Peyer's patch (tissue), 4 donors: Measurements from ENCODE around the gene PHKB. TPM values are rescaled to one million over a fixed set of nuclear protein-coding genes. Genes with fewer than 3 reads are reported as not detected.
"Not testable (repeated sequence)": the region's sequence is repeated elsewhere in the genome, so short reads cannot be mapped to it uniquely, and the experiment has no call there.

Source experiments
- DNase-seq, 3 donors: peaks; one replicate each; pipeline ENCODE4 v3.0.0-alpha.2; 2017 to 2019
- H3K27ac ChIP-seq, 4 donors: fragments of 200-600 bp; sonication (generic); one replicate each; pipeline ENCODE4 v1.5.1; 2016 to 2019
- H3K27me3 ChIP-seq, 2 donors: fragments of 200-600 bp; sonication (generic); one replicate each; pipeline ENCODE4 v1.5.1; 2019
- H3K36me3 ChIP-seq, 3 donors: fragments of 200-600 bp; sonication (generic); one replicate each; pipeline ENCODE4 v1.5.1; 2016 to 2019
- H3K4me1 ChIP-seq, 4 donors: fragments of 200-600 bp; sonication (generic); one replicate each; pipeline ENCODE4 v1.5.1; 2016 to 2019
- H3K4me3 ChIP-seq, 4 donors: fragments of 200-600 bp; sonication (generic); 1 replicate in 3 of 4; 2 replicates in 1 of 4; pipeline ENCODE4 v1.5.1; 2016 to 2019; ENCODE audit warnings: mild to moderate bottlenecking in 1 of 4
- H3K9me3 ChIP-seq, 4 donors: fragments of 200-600 bp; sonication (generic); one replicate each; pipeline ENCODE4 v1.5.1; 2016 to 2019; ENCODE audit warnings: mild to moderate bottlenecking in 1 of 4
- CTCF ChIP-seq, 6 experiments: fragments of 450-650 bp in 4 of 6; fragments of 200-600 bp in 2 of 6; sonication (generic) in 1 of 6; IDR thresholded peaks; one replicate each; pipeline ENCODE4 v1.5.1; 2017 to 2019; ENCODE audit warnings: antibody characterized with exemption in 6 of 6, mild to moderate bottlenecking in 3 of 6, moderate library complexity in 1 of 6
- POLR2A ChIP-seq, 2 donors: fragments of 450-650 bp; IDR thresholded peaks; one replicate each; pipeline ENCODE4 v1.5.1; 2017; ENCODE audit warnings: antibody characterized with exemption in 2 of 2, mild to moderate bottlenecking in 2 of 2, moderate library complexity in 2 of 2
- total RNA-seq, 4 donors: library from RNA; depleted of rRNA; stranded (reverse); fragments of >200 nt; gene quantifications; one replicate each; pipeline ENCODE4 v1.1.0, GENCODE V29; 2016

Gene PHKB
- total RNA-seq, 4 donors from 2014 or later, result 124 to 180 (median 142) TPM

- TF ChIP-seq POLR2A (IDR thresholded peaks at IDR 0.05) (no peak), CTCF (IDR thresholded peaks at IDR 0.05) (no peak)
- Histone ChIP-seq H3K27ac (no peak overlapping the region), H3K9me3 (no peaks in the 10 kb centered on the region), H3K27me3 (no peaks in the 10 kb centered on the region), H3K4me1 (peaks cover 0 to 35% (median 0%) of the 10 kb centered on the region in 4 donors), H3K4me3 (no peak overlapping the region), H3K36me3 (no peaks in the 10 kb centered on the region)
- DNase-seq, result no peak
Measured at GRCh38 chr16:47465919-47466630, 4.9 kb downstream of the PHKB start.

- no peak for TF ChIP-seq POLR2A (IDR thresholded peaks at IDR 0.05)
- no peak for TF ChIP-seq CTCF (IDR thresholded peaks at IDR 0.05)
- no peak for DNase-seq
- Histone ChIP-seq H3K9me3 (no peaks in the 10 kb centered on the region), H3K27me3 (no peaks in the 10 kb centered on the region), H3K27ac (no peak overlapping the region), H3K4me3 (no peak overlapping the region), H3K36me3 (no peaks in the 10 kb centered on the region), H3K4me1 (peaks cover 0 to 28% (median 0%) of the 10 kb centered on the region in 4 donors)
Measured at GRCh38 chr16:47467501-47467900, 6.4 kb downstream of the PHKB start.

- H3K4me1 ChIP-seq, result peaks cover 0 to 21% (median 0%) of the 10 kb centered on the region in 4 donors
- not testable (repeated sequence) for H3K9me3 ChIP-seq, DNase-seq, H3K36me3 ChIP-seq, H3K27ac ChIP-seq, H3K27me3 ChIP-seq, H3K4me3 ChIP-seq
Measured at GRCh38 chr16:47468070-47468689, 7.0 kb downstream of the PHKB start.

- TF ChIP-seq POLR2A (IDR thresholded peaks at IDR 0.05), result no peak
- TF ChIP-seq CTCF (IDR thresholded peaks at IDR 0.05), result no peak
- Histone ChIP-seq H3K27ac (no peak overlapping the region), H3K9me3 (no peaks in the 10 kb centered on the region), H3K27me3 (no peaks in the 10 kb centered on the region), H3K4me1 (peaks cover 0 to 10% (median 0%) of the 10 kb centered on the region in 4 donors), H3K4me3 (no peak overlapping the region), H3K36me3 (no peaks in the 10 kb centered on the region)
- no peak for DNase-seq
Measured at GRCh38 chr16:47469227-47469626, 8.1 kb downstream of the PHKB start.

- DNase-seq, result no peak
- peaks cover 0 to 6% (median 0%) of the 10 kb centered on the region in 4 donors for H3K4me1 ChIP-seq
- H3K4me3 ChIP-seq, result no peak overlapping the region
- no peak overlapping the region for H3K27ac ChIP-seq
- no peaks in the 10 kb centered on the region for H3K27me3 ChIP-seq
- no peak for TF ChIP-seq CTCF (IDR thresholded peaks at IDR 0.05)
- no peak for TF ChIP-seq POLR2A (IDR thresholded peaks at IDR 0.05)
- no peaks in the 10 kb centered on the region for H3K36me3 ChIP-seq
- no peaks in the 10 kb centered on the region for H3K9me3 ChIP-seq
Measured at GRCh38 chr16:47470211-47470610, 9.1 kb downstream of the PHKB start.

GRCh38 chr16:47470810-47471209 lies 9.7 kb downstream of the PHKB start:
- H3K4me3 ChIP-seq, result no peak overlapping the region
- no peaks in the 10 kb centered on the region for H3K36me3 ChIP-seq
- TF ChIP-seq POLR2A (IDR thresholded peaks at IDR 0.05) (no peak), CTCF (IDR thresholded peaks at IDR 0.05) (no peak)
- H3K27ac ChIP-seq, result no peak overlapping the region
- DNase-seq, result no peak
- H3K4me1 ChIP-seq, result peaks cover 0 to 6% (median 0%) of the 10 kb centered on the region in 4 donors
- H3K9me3 ChIP-seq, result no peaks in the 10 kb centered on the region
- H3K27me3 ChIP-seq, result no peaks in the 10 kb centered on the region

- H3K9me3 ChIP-seq, DNase-seq, H3K36me3 ChIP-seq, H3K4me1 ChIP-seq, H3K4me3 ChIP-seq, H3K27ac ChIP-seq, H3K27me3 ChIP-seq: not testable (repeated sequence)
Measured at GRCh38 chr16:47473004-47473403, 11.9 kb downstream of the PHKB start.
